ENCODE data around the gene PDZRN3. TPM values are rescaled to one million over a fixed set of nuclear protein-coding genes. Genes with fewer than 3 reads are reported as not detected.

The PDZRN3 gene
- total RNA-seq, 1 experiment from 2014 or later, result 1.4 TPM

DNA sequence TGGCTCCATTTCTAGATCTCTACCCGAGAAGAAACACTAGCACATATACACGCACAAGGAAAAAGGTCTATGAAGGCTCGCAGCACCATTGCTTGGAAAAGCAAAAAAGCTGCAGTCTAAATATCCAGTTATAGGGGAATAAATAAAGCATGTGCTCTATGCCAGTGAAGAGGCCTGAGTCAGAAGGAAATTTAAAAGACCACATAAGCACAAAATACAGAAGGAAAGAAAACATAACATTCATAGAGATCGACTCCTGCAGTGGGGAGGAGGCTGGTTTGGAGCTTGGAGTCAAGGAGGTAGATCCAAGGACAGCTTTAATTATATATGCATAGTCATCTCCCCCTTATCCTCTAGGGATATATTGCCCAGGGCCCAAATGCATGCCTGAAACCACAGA is 114.4 kb downstream of the PDZRN3 start:
- no peak for DNase-seq (ENCODE audit: low read depth)
- in situ Hi-C loops (cut with HindIII; ENCODE audit: low pct_unique_long_range_greater_than_20kb, low sequenced_read_pairs), result no loop called here

DNA sequence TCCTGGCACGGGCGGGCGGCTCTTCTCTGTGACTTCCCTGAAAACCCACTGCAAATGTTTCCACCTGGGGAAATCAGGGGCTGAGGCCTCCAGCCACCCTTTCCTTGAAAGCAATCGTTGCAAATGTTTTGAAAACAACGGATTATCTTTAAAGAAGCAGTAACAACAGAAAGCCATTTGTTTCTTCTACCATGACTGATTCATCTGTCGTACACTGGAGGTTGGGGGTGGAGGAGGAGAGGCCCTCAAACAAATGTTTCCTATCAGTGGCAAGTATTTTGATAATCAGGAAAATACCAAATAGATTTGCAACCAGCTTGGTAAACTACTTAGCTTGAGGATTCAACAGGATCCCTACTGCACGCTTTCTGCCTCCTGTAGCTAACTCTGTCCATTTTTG is 114.9 kb downstream of the PDZRN3 start:
- no peak for DNase-seq (ENCODE audit: low read depth)
- in situ Hi-C loops (cut with HindIII; ENCODE audit: low pct_unique_long_range_greater_than_20kb, low sequenced_read_pairs), result no loop called here

DNA sequence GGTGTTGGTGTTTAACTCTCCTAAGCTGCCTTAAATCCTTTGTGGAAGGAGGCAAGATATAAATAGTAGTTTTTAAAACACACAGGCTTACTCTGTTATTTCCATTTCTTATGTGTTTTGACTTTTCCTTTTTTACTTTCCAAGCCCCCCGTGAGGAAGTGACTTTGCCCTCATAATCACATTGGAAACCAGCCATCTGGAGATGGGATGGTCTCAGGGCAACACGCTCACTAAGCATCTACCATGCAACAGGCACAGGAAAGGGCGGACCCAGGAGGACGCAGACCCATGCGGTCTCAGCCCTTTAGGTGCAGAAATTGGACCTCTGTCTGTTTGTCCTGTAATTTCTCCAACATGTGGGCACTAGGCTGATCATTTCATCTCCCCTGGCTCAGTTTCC is 115.7 kb downstream of the PDZRN3 start:
- in situ Hi-C loops (cut with HindIII; ENCODE audit: low pct_unique_long_range_greater_than_20kb, low sequenced_read_pairs), result no loop called here
- no peak for DNase-seq (ENCODE audit: low read depth)

DNA sequence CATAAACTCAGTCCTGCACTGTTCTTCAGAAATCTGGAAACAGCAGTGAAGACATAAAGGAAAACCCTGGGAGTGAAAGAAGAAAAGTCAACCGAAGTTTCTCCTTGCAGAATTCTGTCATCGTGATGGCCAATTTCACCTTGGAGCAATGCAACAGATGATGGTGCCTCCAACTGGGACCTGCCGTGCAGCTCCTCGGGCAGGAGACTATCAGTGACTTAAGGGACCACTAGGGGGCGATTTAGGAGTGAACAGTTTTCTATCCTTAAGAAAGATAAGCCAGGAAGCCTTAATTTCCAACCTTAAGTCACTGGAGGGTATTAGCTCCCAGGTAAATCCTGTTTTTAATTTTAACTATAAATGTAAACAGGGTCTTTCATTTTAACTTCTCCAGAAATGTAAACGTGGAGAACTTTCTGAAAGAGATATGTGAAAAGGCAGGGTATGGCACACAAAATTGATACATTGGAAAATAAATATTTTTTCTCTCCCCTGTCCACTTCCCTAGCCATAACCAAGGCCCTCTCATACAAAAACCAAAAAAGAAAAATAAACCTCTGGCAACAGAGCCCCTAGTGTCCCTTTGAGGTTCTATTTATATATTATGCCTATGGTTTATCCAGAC is 116.3 kb downstream of the PDZRN3 start:
- in situ Hi-C loops (cut with HindIII; ENCODE audit: low pct_unique_long_range_greater_than_20kb, low sequenced_read_pairs), result no loop called here
- peak; percentile 25 for DNase-seq (ENCODE audit: low read depth)

DNA sequence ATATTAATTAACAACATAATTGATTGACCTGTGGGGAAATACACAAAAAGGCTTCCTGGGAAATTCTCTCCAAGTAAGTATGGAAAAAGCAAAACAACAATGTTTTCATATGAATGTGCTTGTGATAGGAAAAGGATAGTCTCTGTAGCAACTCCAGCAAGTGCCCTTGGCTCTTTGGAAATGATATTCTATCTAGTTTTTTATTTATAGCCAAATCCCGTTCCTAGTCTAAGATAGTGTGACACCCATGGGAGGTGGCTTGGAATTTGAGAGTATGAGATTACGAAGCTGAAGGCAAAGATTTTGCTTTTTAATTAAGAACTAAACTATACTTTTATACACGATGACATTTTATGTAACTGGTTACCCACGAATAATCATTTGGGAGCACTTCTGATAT is 119.9 kb downstream of the PDZRN3 start:
- no peak for DNase-seq (ENCODE audit: low read depth)
- in situ Hi-C loops (cut with HindIII; ENCODE audit: low pct_unique_long_range_greater_than_20kb, low sequenced_read_pairs), result no loop called here

DNA sequence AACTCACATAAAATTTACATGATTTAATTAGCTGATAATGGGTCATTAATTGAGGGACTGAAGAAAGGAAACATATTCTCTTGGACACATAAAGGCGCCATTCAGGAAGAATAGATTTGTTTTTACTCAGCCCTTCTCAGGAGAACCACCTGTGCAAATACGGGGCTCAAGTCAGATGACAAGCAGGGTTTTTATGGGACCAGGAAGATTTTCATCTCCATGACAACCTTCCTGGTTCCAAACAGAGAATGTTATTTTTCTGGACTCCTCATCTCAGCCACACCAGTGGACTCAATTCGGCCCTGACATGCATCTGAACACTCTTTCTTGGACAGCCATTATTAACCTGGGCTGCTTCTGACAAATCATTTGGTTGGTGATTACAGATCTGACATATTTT is 120.5 kb downstream of the PDZRN3 start:
- in situ Hi-C loops (cut with HindIII; ENCODE audit: low pct_unique_long_range_greater_than_20kb, low sequenced_read_pairs), result no loop called here
- no peak for DNase-seq (ENCODE audit: low read depth)

DNA sequence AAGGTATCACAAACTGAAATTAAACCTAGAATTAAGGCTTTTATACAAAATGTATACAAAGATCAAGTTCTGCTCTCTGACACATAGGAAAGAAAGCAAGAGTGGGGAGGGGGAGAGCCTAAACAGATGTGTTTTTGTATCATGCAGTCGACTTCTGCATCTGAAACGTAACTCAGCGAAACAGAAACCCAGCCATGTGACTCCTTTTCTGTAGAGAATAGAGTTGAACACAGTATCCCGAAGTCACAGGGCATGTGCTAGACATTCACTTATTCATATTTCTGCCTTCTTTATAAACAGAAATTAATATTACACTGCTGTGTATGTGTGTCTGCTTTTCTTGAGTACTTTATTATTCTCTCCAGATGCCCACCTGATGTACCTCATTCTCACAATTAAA is 121.0 kb downstream of the PDZRN3 start:
- no peak for DNase-seq (ENCODE audit: low read depth)
- in situ Hi-C loops (cut with HindIII; ENCODE audit: low pct_unique_long_range_greater_than_20kb, low sequenced_read_pairs), result no loop called here

DNA sequence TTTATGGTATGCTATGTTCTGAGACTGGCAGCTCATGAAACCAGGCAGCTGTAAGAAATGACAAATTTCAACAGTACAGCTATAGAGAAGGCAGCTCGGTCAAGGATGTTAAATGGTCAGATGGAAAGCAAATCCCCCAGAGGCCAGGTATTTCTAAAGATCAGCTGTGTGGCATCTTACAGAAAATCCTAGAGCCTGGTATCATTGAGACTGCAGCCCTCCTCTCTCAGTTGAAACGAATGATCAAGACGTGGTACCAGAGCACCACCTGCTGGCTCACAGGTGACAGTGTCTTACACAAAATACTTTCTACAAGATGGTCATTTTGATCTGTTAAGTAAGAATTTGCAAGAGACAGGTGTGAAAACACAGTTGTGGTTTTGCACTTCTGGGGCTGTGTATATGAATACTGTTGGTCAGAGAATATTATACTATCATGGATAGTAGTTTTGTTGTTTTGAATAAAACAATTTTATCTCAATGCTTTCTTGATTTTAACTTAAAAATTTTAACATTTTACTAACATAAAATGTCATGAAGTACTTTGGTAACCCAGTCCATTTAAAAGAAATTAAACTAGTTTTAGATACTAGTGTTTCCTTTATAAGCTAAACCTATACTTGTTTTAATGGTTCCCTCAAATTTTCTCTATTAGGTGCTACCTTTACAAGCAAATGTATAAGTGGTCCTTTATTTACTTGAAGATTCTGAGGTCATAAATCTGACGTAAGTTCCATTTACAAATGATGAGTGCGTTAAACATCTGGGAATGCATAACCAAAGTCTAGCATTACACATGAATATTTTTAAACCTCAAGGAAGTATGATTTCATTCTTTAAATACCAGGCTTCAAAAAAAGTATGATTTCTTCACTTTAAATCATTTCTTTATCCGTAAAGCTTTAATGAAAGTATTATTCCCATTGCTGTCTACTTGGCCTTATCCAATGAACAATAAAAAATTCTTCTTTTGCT is 121.8 kb downstream of the PDZRN3 start:
- DNase-seq (ENCODE audit: low read depth), result peak; percentile 26
- in situ Hi-C loops (cut with HindIII; ENCODE audit: low pct_unique_long_range_greater_than_20kb, low sequenced_read_pairs), result no loop called here

DNA sequence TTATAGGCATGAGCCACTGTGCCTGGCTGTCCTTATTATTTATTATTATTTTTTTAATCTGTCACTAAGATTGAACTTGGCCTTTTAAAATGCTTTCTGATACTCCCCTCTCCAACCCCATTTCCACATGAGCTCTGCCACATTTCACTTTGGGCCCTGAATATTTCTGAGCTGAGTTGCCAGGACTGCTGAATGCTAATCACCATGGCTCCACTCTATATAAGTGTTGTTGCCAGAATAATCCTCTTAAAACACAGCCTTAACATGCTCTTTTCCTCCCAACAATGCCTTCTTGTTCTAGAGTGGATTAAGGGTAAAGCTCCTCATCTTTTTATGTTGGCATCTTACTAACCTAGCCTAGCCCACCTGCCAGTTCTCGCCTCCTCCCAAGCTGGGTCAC is 124.4 kb downstream of the PDZRN3 start:
- in situ Hi-C loops (cut with HindIII; ENCODE audit: low pct_unique_long_range_greater_than_20kb, low sequenced_read_pairs), result no loop called here
- no peak for DNase-seq (ENCODE audit: low read depth)

DNA sequence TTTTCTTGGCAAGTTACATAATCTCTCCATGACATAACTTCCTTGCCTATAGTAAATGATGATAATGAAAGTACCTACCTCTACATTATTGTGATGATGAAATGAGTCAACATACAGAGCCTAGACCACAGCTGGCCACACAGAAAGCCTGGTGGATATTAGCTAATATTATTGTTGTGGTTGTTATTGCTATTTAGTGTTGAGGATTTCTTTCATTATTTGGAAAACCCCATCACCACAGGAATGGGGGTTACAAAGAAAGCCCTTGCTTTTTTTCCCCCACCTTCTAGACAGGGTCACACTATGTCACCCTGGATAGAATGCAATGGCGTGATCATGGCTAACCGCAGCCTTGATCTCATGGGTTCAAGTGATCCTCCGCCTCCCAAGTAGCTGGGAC is 125.0 kb downstream of the PDZRN3 start:
- in situ Hi-C loops (cut with HindIII; ENCODE audit: low pct_unique_long_range_greater_than_20kb, low sequenced_read_pairs), result no loop called here
- DNase-seq (ENCODE audit: low read depth), result no peak

DNA sequence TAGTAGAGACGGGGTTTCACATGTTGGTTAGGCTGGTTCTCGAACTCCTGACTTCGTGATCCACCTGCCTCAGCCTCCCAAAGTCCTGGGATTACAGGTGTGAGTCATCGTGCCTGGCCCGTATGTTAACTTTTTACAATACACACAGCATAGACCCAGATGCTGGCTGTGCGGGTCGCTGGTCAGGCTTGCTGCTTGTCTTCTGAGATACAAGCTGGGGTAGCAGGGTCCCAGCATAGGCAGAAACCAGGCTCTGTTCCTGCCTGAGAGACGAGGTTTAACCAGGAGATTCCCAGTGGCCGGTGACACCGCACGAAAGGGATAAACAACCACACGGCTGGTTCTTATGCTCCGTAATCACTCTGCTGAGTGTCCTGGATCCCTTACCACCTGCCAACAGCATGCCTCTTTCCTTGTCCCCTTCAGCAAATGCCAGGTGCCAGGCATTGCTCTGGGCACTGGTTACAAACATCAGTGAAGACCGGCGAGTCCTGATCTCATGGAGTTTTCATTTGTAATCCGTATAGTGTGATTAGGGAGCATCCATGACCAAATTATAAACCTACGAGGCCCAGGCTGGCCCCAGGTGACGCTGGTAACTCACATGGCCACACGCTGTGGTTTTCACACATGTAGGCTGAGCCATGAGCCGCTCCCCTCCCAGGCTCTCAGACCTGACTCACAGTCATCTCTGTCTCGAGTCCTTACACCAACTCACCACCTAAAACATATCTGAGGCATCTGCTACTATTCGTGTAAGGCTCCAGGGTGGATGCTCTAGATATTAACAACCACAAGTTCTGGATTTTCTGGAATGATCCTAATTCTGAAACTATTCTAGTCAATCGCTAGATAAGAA is 125.7 kb downstream of the PDZRN3 start:
- DNase-seq (ENCODE audit: low read depth), result no peak
- in situ Hi-C loops (cut with HindIII; ENCODE audit: low pct_unique_long_range_greater_than_20kb, low sequenced_read_pairs), result no loop called here

DNA sequence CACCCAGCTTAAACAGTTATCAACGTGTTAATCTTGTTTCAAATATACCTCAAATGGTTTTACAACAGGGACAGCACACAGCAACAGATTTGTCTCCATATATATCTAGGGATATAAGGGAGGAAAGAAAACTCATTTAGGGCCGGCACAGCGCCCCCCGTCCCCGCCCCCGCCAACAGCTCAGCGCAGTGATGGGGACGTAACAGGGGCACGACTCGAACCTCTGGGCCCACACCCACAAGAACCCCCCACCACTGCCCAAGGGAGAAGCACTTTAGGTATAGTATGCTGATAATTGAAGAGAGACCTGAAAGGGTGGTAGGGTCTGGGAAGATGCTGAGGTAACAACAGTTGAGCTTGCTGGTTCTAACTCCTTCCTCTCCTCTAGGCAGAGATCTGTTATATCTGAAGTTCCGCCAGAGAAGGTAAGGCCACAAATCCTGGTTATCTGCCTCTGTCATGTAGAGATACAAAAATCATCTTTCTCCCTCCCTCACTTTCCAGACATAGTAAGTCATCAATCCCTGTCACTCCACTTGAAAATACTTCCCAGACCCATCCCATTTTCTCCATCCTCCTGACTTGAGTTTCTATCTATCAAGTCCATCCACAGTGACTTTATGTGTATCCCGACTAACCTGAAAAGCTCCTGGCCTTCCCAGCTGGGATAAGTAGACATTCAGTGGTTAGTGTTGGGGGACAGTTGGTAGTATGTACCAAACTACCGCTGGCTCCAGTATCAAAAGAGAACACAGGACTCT is 126.9 kb downstream of the PDZRN3 start:
- in situ Hi-C loops (cut with HindIII; ENCODE audit: low pct_unique_long_range_greater_than_20kb, low sequenced_read_pairs), result no loop called here
- no peak for DNase-seq (ENCODE audit: low read depth)

DNA sequence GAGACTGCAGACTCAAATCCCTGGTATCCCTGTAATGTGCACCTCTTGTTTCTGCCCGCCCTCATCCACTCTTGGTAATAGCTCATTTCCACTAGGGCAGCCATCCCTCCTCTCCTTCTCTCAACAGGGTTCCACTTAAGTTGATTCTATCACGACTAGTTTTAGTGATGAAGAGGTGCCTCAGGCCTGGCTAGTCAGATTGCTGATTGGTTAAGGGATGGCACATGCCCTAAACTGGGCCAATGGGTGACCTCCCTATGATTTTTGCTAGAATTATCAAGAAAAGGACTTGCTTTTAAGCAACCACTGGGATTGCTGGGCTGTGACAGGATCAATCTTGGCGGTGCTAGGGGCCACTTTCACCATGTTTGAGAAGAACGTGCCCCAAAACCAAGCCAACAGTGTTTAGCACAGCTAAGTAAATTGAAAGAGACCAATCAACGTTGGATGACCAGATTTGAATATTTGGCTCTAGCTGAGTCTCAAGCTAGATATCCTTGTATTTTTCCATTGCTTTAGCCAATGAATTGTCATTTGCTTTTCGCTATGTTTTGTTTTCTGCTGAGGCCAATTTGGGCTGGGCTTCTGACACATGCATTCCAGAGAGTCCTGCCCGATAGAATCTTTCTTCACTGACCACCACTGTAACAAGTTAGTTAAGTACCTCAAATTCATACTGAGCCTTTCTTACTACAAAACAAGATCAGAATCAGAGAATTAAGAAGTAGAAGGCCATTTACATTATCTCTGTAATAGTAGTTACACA is 131.0 kb downstream of the PDZRN3 start:
- in situ Hi-C loops (cut with HindIII; ENCODE audit: low pct_unique_long_range_greater_than_20kb, low sequenced_read_pairs), result no loop called here
- DNase-seq (ENCODE audit: low read depth), result peak; percentile 18

DNA sequence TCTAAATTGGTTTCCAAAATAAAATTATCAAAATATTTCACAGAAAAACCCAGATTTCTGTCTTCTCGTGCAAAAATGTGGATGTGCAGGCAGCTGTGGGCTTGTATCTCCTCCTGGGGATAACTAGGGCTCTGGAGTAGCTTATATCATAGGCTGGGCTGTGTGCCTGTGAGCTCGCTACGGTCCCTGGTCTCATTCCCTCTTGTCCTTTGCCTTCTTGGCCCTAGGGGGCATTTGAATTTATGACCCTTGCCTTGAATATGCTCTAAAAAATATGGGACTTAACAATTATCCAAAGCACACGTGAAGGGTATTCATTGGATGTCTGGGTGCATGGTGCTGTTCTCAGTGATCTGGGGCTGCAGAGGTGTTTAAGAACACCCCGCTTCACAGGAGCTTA is 132.6 kb downstream of the PDZRN3 start:
- in situ Hi-C loops (cut with HindIII; ENCODE audit: low pct_unique_long_range_greater_than_20kb, low sequenced_read_pairs), result no loop called here
- DNase-seq (ENCODE audit: low read depth), result no peak

DNA sequence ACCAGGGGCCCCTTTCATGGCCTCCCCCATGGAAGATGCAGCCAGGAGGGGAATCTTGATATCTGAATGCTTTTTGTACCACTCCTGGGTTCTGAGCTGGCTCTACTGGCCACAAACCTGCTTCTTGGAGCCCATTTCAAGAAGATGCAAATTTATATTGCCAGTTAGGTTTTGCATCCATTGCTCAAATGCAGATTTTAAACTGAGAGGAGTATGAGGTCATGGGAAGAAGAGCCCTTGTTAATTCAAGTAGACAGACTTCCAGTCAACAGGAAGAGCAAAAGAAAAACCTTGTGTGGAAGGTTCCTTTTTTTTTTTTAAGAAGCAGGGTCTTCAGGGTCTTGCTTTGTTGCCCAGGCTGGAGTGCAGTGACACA is 133.5 kb downstream of the PDZRN3 start:
- no peak for DNase-seq (ENCODE audit: low read depth)
- in situ Hi-C loops (cut with HindIII; ENCODE audit: low pct_unique_long_range_greater_than_20kb, low sequenced_read_pairs), result no loop called here

DNA sequence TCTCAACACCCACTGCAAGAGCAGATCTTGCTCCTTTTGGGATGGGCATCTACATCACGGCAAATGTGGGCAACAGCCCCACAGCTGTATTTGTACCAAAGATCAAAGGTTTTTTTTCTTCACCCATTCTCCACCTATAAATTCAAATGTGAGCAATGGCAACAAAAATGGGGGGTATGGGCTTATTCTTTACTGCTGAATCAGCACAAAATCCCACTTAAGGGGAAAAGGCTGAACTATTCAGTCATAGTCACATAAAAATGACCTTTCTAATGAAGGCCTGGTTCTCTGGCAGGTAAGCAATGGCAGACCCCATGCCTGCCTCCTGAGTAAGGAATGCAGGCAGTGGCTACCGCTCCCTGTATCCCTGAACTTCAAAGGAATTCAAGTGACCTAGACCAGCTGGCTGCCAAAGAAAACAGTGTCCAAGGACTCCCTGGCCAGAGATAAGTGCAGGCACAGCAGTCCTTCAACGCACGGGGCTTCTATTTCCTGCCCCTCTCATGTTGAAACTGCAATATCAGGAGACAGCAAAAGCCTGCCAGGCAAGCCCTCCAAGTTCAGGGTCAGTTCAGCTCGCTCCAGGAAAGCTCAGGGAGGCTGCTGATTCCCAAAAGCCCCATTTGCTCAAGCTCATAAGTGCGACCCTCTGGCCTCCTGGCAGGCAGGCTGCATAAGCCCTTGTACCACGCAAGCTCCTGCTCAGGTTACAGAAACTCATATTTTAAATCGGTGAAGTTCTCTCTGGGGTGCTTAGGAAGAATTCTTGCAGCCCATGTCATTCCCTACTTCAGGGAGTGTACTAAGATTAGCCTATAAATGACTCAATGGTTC is 134.1 kb downstream of the PDZRN3 start:
- in situ Hi-C loops (cut with HindIII; ENCODE audit: low pct_unique_long_range_greater_than_20kb, low sequenced_read_pairs), result no loop called here
- peak; percentile 30 for DNase-seq (ENCODE audit: low read depth)

DNA sequence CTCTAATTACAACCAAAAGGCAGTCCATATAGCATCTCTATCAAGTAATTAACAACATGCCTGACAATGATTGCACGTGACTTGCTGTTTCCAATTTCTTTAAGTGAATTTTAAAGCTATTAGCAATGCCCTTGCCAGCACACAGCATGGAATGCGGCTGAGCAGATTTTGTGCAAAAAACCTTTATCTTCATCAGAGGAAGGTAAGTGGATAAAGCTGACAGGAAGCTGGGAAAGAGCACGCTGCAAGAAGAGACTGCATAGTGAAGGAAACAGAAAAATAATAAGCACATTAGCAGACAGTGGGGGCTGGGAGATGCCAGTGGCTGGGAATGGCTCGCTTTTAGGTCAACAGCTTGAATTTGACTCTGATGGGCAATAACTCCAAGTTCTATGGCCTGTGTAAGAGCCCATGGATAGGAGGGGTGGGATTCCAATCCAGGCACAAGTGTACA is 138.8 kb downstream of the PDZRN3 start:
- DNase-seq (ENCODE audit: low read depth), result no peak
- in situ Hi-C loops (cut with HindIII; ENCODE audit: low pct_unique_long_range_greater_than_20kb, low sequenced_read_pairs), result no loop called here

Data from Caki2 (cell line).